ENCODE results near the gene ALK.

- TF ChIP-seq CTCF (IDR thresholded peaks at IDR 0.05; ENCODE audit: borderline replicate concordance, extremely low read depth, low read length, poor library complexity, severe bottlenecking): no peak
- no peak for TF ChIP-seq EZH2 (IDR thresholded peaks at IDR 0.05; ENCODE audit: borderline replicate concordance, low read depth, low read length, severe bottlenecking)
Measured at GRCh38 chr2:29377788-29378187, 543.6 kb downstream of the ALK start.

Measured in DND-41 (cell line).